DND-41 (cell line): ENCODE results near the gene FSIP1.
A peak's percentile ranks its signal among the peaks of the same experiment; 100 is the strongest.

Source experiments
- ATAC-seq: fragments of 200-7000 bp; cut with Tn5 transposase; 3 replicates; pipeline ENCODE4 v1.9.1; 2021; ENCODE audit warnings: low read depth; ENCODE audit not compliant: insufficient read depth
- DNase-seq: peaks from one replicate; pipeline ENCODE4 v3.0.0-alpha.2; 2020
- H2AFZ ChIP-seq: 2 replicates; pipeline ENCODE4 v1.6.0; 2012; ENCODE audit warnings: low read depth, low read length
- H3K27ac ChIP-seq: 2 replicates; pipeline ENCODE4 v1.5.1; 2012; ENCODE audit warnings: low read length, inconsistent platforms
- H3K27me3 ChIP-seq: fragments of 200-600 bp; sonication (generic); 2 replicates; pipeline ENCODE4 v1.6.0; 2012; ENCODE audit warnings: low read length, mild to moderate bottlenecking, inconsistent platforms; ENCODE audit not compliant: insufficient read depth, poor library complexity
- H3K36me3 ChIP-seq: 2 replicates; pipeline ENCODE4 v1.5.1; 2012; ENCODE audit warnings: low read length, inconsistent platforms; ENCODE audit not compliant: insufficient read depth
- H3K4me1 ChIP-seq: 2 replicates; pipeline ENCODE4 v1.5.1; 2012; ENCODE audit warnings: mild to moderate bottlenecking, low read length; ENCODE audit not compliant: insufficient read depth
- H3K4me2 ChIP-seq: 2 replicates; pipeline ENCODE4 v1.6.0; 2012; ENCODE audit warnings: mild to moderate bottlenecking, moderate library complexity, low read length, inconsistent platforms; ENCODE audit not compliant: insufficient read depth
- H3K4me3 ChIP-seq, 2 experiments: fragments of 200-600 bp in 1 of 2; shearing (Covaris generic) in 1 of 2; 2 replicates each; pipeline ENCODE4 v1.5.1; 2012 to 2016; ENCODE audit warnings: inconsistent platforms in 2 of 2, low read length in 2 of 2, mild to moderate bottlenecking in 2 of 2, low read depth in 1 of 2, moderate library complexity in 1 of 2
- H3K79me2 ChIP-seq: 2 replicates; pipeline ENCODE4 v1.6.0; 2012; ENCODE audit warnings: low read length, inconsistent platforms; ENCODE audit not compliant: insufficient read depth
- H3K9ac ChIP-seq: 2 replicates; pipeline ENCODE4 v1.6.0; 2012; ENCODE audit warnings: low read depth, mild to moderate bottlenecking, inconsistent platforms, low read length, moderate library complexity
- H3K9me3 ChIP-seq: 2 replicates; pipeline ENCODE4 v1.5.1; 2012; ENCODE audit warnings: low read length, moderate library complexity, mild to moderate bottlenecking, inconsistent platforms; ENCODE audit not compliant: insufficient read depth, severe bottlenecking
- H4K20me1 ChIP-seq: 2 replicates; pipeline ENCODE4 v1.6.0; 2012; ENCODE audit warnings: low read length; ENCODE audit not compliant: insufficient read depth
- EZH2 ChIP-seq: IDR thresholded peaks from 3 replicates; pipeline ENCODE4 v1.6.1; 2012; ENCODE audit warnings: borderline replicate concordance, low read depth, mild to moderate bottlenecking, moderate library complexity, low read length, inconsistent platforms; ENCODE audit not compliant: severe bottlenecking
- TF ChIP-seq, protein P1 (sequence below): IDR thresholded peaks from 2 replicates; pipeline ENCODE4 v1.5.1; 2012; ENCODE audit warnings: borderline replicate concordance, low read length, moderate library complexity, mild to moderate bottlenecking; ENCODE audit not compliant: poor library complexity, severe bottlenecking; ENCODE audit errors: extremely low read depth

Gene FSIP1

DNA sequence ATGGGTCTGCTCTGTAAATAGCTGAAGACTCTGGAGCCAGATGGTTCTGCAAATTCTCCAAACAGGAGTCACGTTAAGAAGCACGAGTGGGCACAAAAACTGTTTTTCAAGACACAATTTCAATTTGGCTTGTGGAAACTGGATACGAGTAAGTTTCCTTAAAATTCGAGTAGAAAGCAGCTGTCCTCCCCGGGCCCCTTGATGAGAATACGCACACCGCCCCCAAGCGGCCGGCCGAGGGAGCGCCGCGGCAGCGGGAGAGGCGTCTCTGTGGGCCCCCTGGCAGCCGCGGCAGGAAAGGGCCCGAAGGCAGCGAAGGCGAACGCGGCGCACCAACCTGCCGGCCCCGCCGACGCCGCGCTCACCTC is 202.5 kb downstream of the FSIP1 start:
- Histone ChIP-seq H3K27ac (no peak overlapping the region), H3K4me3 (no peak overlapping the region), H3K4me1 (no peaks in the 10 kb centered on the region), H2AFZ (no peak overlapping the region), H3K4me2 (no peak overlapping the region), H3K9me3 (no peaks in the 10 kb centered on the region), H3K79me2 (no peaks in the 10 kb centered on the region), H3K27me3 (no peaks in the 10 kb centered on the region), H4K20me1 (no peaks in the 10 kb centered on the region), H3K9ac (no peak overlapping the region), H3K36me3 (no peaks in the 10 kb centered on the region)
- DNase-seq (peak; percentile 29), ATAC-seq (no peak)
- TF ChIP-seq, protein P1, sequence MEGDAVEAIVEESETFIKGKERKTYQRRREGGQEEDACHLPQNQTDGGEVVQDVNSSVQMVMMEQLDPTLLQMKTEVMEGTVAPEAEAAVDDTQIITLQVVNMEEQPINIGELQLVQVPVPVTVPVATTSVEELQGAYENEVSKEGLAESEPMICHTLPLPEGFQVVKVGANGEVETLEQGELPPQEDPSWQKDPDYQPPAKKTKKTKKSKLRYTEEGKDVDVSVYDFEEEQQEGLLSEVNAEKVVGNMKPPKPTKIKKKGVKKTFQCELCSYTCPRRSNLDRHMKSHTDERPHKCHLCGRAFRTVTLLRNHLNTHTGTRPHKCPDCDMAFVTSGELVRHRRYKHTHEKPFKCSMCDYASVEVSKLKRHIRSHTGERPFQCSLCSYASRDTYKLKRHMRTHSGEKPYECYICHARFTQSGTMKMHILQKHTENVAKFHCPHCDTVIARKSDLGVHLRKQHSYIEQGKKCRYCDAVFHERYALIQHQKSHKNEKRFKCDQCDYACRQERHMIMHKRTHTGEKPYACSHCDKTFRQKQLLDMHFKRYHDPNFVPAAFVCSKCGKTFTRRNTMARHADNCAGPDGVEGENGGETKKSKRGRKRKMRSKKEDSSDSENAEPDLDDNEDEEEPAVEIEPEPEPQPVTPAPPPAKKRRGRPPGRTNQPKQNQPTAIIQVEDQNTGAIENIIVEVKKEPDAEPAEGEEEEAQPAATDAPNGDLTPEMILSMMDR, result peak; percentile 40
- no peak for TF ChIP-seq EZH2

DNA sequence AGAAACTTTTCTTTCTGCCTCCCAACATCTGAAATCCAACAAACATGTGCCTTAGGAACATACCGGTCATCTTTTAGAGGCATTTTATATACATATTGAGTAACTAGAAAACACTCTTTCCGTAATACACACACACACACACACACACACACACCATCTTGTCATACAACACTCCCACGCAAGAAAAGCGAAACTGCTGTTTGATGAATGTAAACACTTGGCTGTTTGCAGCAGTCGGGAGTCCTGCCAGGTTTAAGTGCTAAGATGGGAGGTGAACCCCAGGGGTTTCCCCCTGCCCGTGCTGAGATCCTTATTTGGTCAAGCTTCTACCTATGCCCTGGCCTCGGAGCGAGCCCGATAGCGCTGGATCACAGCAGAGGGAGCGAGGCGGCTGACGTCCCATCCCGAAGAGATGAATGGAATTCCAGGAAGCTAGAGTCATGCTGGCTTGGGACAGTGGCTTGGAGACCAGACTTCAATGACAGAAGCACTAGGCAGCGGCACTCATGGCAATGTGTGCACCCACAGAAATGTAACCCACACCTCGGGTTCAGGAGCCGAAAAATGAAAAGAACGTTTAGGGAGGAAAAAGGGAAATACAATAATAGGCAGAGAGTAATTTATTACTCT is 203.0 kb downstream of the FSIP1 start:
- Histone ChIP-seq H3K4me2 (no peak overlapping the region), H3K9ac (no peak overlapping the region), H3K27ac (no peak overlapping the region), H4K20me1 (no peaks in the 10 kb centered on the region), H3K79me2 (no peaks in the 10 kb centered on the region), H3K4me1 (no peaks in the 10 kb centered on the region), H3K27me3 (no peaks in the 10 kb centered on the region), H3K36me3 (no peaks in the 10 kb centered on the region), H3K4me3 (no peak overlapping the region), H2AFZ (no peak overlapping the region), H3K9me3 (no peaks in the 10 kb centered on the region)
- ATAC-seq (no peak), DNase-seq (no peak)
- TF ChIP-seq, protein P1, result no peak
- TF ChIP-seq EZH2, result no peak

DNA sequence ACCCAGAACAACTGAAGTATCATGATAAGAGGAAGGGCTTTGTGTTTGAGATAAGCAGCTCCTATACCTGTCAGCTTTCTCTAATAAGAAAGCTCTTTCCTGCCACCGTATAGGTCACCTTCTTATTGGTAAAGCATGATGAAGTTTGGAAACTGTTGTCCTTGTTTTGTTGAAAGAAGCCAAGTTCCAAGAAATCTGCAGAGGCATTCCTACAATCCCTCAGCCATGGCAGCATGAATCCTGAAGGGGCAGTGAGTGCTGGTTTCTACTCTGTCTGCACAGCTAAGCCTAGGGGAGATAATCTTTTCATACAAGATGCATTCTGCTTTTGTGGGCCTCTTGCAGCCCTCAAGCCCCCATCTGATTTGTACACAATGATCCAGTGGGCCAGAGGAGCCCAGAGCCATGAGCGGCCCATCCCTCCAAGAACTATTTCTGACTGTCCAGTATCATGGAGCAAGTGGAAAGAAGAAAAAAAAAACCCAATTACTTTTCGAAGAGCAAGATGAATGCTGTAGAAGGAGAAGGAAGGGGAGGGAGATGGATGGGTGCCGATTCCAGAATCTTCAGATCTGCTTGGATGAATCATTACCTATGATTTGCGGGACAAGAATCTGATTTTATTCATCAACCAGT is 203.7 kb downstream of the FSIP1 start:
- Histone ChIP-seq H3K4me2 (no peak overlapping the region), H4K20me1 (no peaks in the 10 kb centered on the region), H2AFZ (no peak overlapping the region), H3K27ac (no peak overlapping the region), H3K9me3 (no peaks in the 10 kb centered on the region), H3K4me1 (no peaks in the 10 kb centered on the region), H3K9ac (no peak overlapping the region), H3K4me3 (no peak overlapping the region), H3K36me3 (no peaks in the 10 kb centered on the region), H3K79me2 (no peaks in the 10 kb centered on the region), H3K27me3 (no peaks in the 10 kb centered on the region)
- ATAC-seq, result no peak
- DNase-seq, result no peak
- no peak for TF ChIP-seq EZH2
- TF ChIP-seq, protein P1, result no peak
